Measurements from ENCODE around the gene BAZ2B.

GRCh38 chr2:159484532-159484931 is 131.8 kb downstream of the BAZ2B start:
- TF ChIP-seq, protein P1, sequence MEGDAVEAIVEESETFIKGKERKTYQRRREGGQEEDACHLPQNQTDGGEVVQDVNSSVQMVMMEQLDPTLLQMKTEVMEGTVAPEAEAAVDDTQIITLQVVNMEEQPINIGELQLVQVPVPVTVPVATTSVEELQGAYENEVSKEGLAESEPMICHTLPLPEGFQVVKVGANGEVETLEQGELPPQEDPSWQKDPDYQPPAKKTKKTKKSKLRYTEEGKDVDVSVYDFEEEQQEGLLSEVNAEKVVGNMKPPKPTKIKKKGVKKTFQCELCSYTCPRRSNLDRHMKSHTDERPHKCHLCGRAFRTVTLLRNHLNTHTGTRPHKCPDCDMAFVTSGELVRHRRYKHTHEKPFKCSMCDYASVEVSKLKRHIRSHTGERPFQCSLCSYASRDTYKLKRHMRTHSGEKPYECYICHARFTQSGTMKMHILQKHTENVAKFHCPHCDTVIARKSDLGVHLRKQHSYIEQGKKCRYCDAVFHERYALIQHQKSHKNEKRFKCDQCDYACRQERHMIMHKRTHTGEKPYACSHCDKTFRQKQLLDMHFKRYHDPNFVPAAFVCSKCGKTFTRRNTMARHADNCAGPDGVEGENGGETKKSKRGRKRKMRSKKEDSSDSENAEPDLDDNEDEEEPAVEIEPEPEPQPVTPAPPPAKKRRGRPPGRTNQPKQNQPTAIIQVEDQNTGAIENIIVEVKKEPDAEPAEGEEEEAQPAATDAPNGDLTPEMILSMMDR (IDR thresholded peaks at IDR 0.05): no peak
- no peak for TF ChIP-seq POLR2A (IDR thresholded peaks at IDR 0.05)
